B cell (primary cell): ENCODE results near the gene ERVMER34-1. TPM values are rescaled to one million over a fixed set of nuclear protein-coding genes. Genes with fewer than 3 reads are reported as not detected.

Source experiments
- ATAC-seq: fragments of 200-7000 bp; cut with Tn5 transposase; one replicate; pipeline ENCODE4 v1.10.0; 2021; ENCODE audit warnings: low read depth, mild to moderate bottlenecking, moderate number of reproducible peaks, moderate library complexity
- CTCF ChIA-PET: fragments of 350-600 bp; sonication (Branson Sonifier 250); formaldehyde crosslinking; loops from one replicate; lab custom pipeline; 2021; ENCODE audit warnings: antibody characterized with exemption, inconsistent platforms; lab: Charles Lee
- POLR2A ChIA-PET: fragments of 350-600 bp; sonication (Branson Sonifier 250); formaldehyde crosslinking; loops from one replicate; lab custom pipeline; 2021; ENCODE audit warnings: antibody characterized with exemption; lab: Charles Lee
- DNase-seq: peaks from one replicate; pipeline ENCODE4 v3.0.0; 2013
- H2AFZ ChIP-seq: 2 replicates; pipeline ENCODE4 v1.6.1; 2012; ENCODE audit warnings: mild to moderate bottlenecking, low read depth, low read length; ENCODE audit not compliant: insufficient read depth, poor library complexity, severe bottlenecking
- H3K27ac ChIP-seq, 2 donors: 1 replicate in 1 of 2; 2 replicates in 1 of 2; pipeline ENCODE4 v1.5.1; 2012 to 2013; ENCODE audit warnings: low read length in 2 of 2, mild to moderate bottlenecking in 2 of 2, moderate library complexity in 1 of 2
- H3K27me3 ChIP-seq, 4 experiments: fragments of 200-600 bp in 1 of 4; sonication (generic) in 1 of 4; replicated peaks in 1 of 4; 1 replicate in 2 of 4; 2 replicates in 2 of 4; pipeline versions ENCODE4 v1.6.1 to v1.7.0; 2013 to 2016; ENCODE audit warnings: low read length in 3 of 4, mild to moderate bottlenecking in 2 of 4, mixed read lengths in 1 of 4, moderate library complexity in 1 of 4; ENCODE audit not compliant: insufficient read depth in 4 of 4, control insufficient read depth in 3 of 4; ENCODE audit errors: control extremely low read depth in 1 of 4
- H3K36me3 ChIP-seq, 2 experiments: replicated peaks in 1 of 2; 1 replicate in 1 of 2; 2 replicates in 1 of 2; pipeline versions ENCODE4 v1.6.1 to v1.7.1; 2013; ENCODE audit warnings: low read length in 1 of 2; ENCODE audit not compliant: insufficient read depth in 2 of 2, control insufficient read depth in 1 of 2; ENCODE audit errors: control extremely low read depth in 1 of 2, extremely low read depth in 1 of 2
- H3K4me1 ChIP-seq, 2 donors: fragments of 200-600 bp in 1 of 2; sonication (generic) in 1 of 2; 1 replicate in 1 of 2; 2 replicates in 1 of 2; pipeline versions ENCODE4 v1.5.1 to v1.6.1; 2013 to 2017; ENCODE audit warnings: low read length in 2 of 2; ENCODE audit not compliant: control insufficient read depth in 2 of 2, insufficient read depth in 2 of 2
- H3K4me2 ChIP-seq: replicated peaks from 2 replicates; pipeline ENCODE3; 2012; ENCODE audit warnings: mild to moderate bottlenecking, low read depth, low read length; ENCODE audit not compliant: poor library complexity, severe bottlenecking
- H3K4me3 ChIP-seq, 5 experiments: fragments of 200-600 bp in 1 of 5; sonication (generic) in 1 of 5; 1 replicate in 3 of 5; 2 replicates in 2 of 5; pipeline versions ENCODE4 v1.5.1 to v1.7.0; 2011 to 2016; ENCODE audit warnings: low read length in 4 of 5, mild to moderate bottlenecking in 4 of 5, low read depth in 2 of 5, control low read depth in 1 of 5, moderate library complexity in 1 of 5; ENCODE audit not compliant: insufficient read depth in 1 of 5; ENCODE audit errors: control extremely low read depth in 1 of 5, extremely low read depth in 1 of 5
- H3K79me2 ChIP-seq: fragments of 200-600 bp; sonication (generic); one replicate; pipeline ENCODE4 v1.6.0; 2016; ENCODE audit warnings: low read length; ENCODE audit not compliant: control insufficient read depth, insufficient read depth
- H3K9ac ChIP-seq: fragments of 200-600 bp; sonication (generic); 2 replicates; pipeline ENCODE4 v1.6.1; 2017; ENCODE audit warnings: mild to moderate bottlenecking, low read length, moderate library complexity
- H3K9me3 ChIP-seq, 3 donors: one replicate each; pipeline versions ENCODE4 v1.6.1 to v1.7.1; 2013; ENCODE audit warnings: low read length in 2 of 3; ENCODE audit not compliant: control insufficient read depth in 2 of 3, insufficient read depth in 1 of 3; ENCODE audit errors: control extremely low read depth in 1 of 3
- H4K20me1 ChIP-seq: 2 replicates; pipeline ENCODE4 v1.6.0; 2012; ENCODE audit warnings: mild to moderate bottlenecking, low read length; ENCODE audit not compliant: insufficient read depth, control insufficient read depth, poor library complexity, severe bottlenecking
- H3K27ac Mint-ChIP-seq: one replicate; pipeline ENCODE4 v1.8.0; 2021; ENCODE audit warnings: mixed read lengths
- H3K27me3 Mint-ChIP-seq: one replicate; pipeline ENCODE4 v1.8.0; 2021; ENCODE audit warnings: mixed read lengths
- H3K4me1 Mint-ChIP-seq: one replicate; pipeline ENCODE4 v1.8.0; 2021; ENCODE audit warnings: mixed read lengths
- H3K4me3 Mint-ChIP-seq: one replicate; pipeline ENCODE4 v1.8.0; 2021; ENCODE audit warnings: mixed read lengths
- H3K9me3 Mint-ChIP-seq: one replicate; pipeline ENCODE4 v1.8.0; 2022; ENCODE audit warnings: mixed read lengths; ENCODE audit not compliant: insufficient read depth
- CTCF ChIP-seq: fragments of 200-600 bp; IDR thresholded peaks from one replicate; pipeline ENCODE4 v1.8.0; 2022; ENCODE audit warnings: antibody characterized with exemption, mild to moderate bottlenecking
- EZH2 ChIP-seq: IDR thresholded peaks from 2 replicates; pipeline ENCODE4 v1.6.1; 2012; ENCODE audit warnings: borderline replicate concordance, low read depth, mild to moderate bottlenecking, moderate library complexity, low read length; ENCODE audit not compliant: insufficient read depth, poor library complexity, severe bottlenecking
- WGBS: methylation state at CpG from one replicate; pipeline ENCODE4 v1.1.5; 2013; ENCODE audit warnings: missing lambda C conversion rate; ENCODE audit not compliant: insufficient coverage; 5-methylcytosine and 5-hydroxymethylcytosine counted together
- intact Hi-C: fragments of 100-400 bp; cut with micrococcal nuclease; formaldehyde crosslinking; loops from one replicate; pipeline ENCODE4 v1.10.0; 2022
- polyA minus RNA-seq: library from RNA; depleted of rRNA, polyadenylated mRNA; stranded (reverse); fragments of >200 nt; gene quantifications from 2 replicates; pipeline ENCODE4 v1.2.3, GENCODE V29; 2012
- polyA plus RNA-seq: library from polyadenylated mRNA; depleted of rRNA; stranded (reverse); fragments of >200 nt; gene quantifications from 2 replicates; pipeline ENCODE4 v1.2.3, GENCODE V29; 2012
- total RNA-seq, 2 donors: library from RNA; stranded (reverse); fragments of 120-200 nt in 1 of 2; gene quantifications; 1 replicate in 1 of 2; 2 replicates in 1 of 2; pipeline versions ENCODE4 v1.2.3 to v1.2.4, GENCODE V29; 2013 to 2022

ERVMER34-1 gene
- not detected in 2 replicates for total RNA-seq
- not detected for total RNA-seq (2013)
- polyA plus RNA-seq = not detected in 2 replicates
- not detected in 2 replicates for polyA minus RNA-seq

GRCh38 chr4:52750819-52751486 lies at the start of gene ERVMER34-1:
Gene ERVMER34-1, minus strand, starts transcription at chr4:52751425. Its CDS starts 5,905 bp downstream, at chr4:52745520.
- no peaks in the 10 kb centered on the region for H3K9me3 Mint-ChIP-seq
- H3K9me3 ChIP-seq = peaks cover 0 to 18% (median 0%) of the 10 kb centered on the region in 3 donors
- H3K36me3 ChIP-seq = no peaks in the 10 kb centered on the region
- H2AFZ ChIP-seq = peak within 1 kb of the TSS; percentile 78
- H3K27me3 Mint-ChIP-seq = peaks cover 67% of the 10 kb centered on the region
- no peak within 1 kb of the TSS for H3K27ac ChIP-seq
- ChIA-PET CTCF (no interaction called here), POLR2A (no interaction called here)
- peaks cover 13% of the 10 kb centered on the region for H3K4me1 Mint-ChIP-seq
- no peak for ATAC-seq
- 4% methylated on average over 61 of the region's 61 CpGs for WGBS
- H3K79me2 ChIP-seq = no peaks in the 10 kb centered on the region
- H3K27ac Mint-ChIP-seq = no peak within 1 kb of the TSS
- H3K4me3 Mint-ChIP-seq = peak within 1 kb of the TSS; percentile 83
- DNase-seq = peak; percentile 25
- peak within 1 kb of the TSS in 4 of 5 experiments; percentile 30 to 66 (median 44) for H3K4me3 ChIP-seq
- peak within 1 kb of the TSS; percentile 91 for H3K4me2 ChIP-seq
- no peaks in the 10 kb centered on the region for H4K20me1 ChIP-seq
- peak; percentile 74 for TF ChIP-seq EZH2
- TF ChIP-seq CTCF = no peak
- peaks cover 0 to 41% (median 31%) of the 10 kb centered on the region in 4 experiments for H3K27me3 ChIP-seq
- intact Hi-C loops = no loop called here
- H3K9ac ChIP-seq = peak within 1 kb of the TSS; percentile 58
- H3K4me1 ChIP-seq = peaks cover 13 to 16% of the 10 kb centered on the region in 2 donors

- H3K27ac Mint-ChIP-seq = no peak overlapping the region
- H3K27ac ChIP-seq = no peak overlapping the region
- no peaks in the 10 kb centered on the region for H3K36me3 ChIP-seq
- H2AFZ ChIP-seq = no peak overlapping the region
- intact Hi-C loops = no loop called here
- H3K4me1 Mint-ChIP-seq = no peaks in the 10 kb centered on the region
- H3K27me3 Mint-ChIP-seq = peaks cover 24% of the 10 kb centered on the region
- no peak overlapping the region for H3K4me3 Mint-ChIP-seq
- H4K20me1 ChIP-seq = no peaks in the 10 kb centered on the region
- ChIA-PET CTCF (no interaction called here), POLR2A (no interaction called here)
- no CpG with 5 or more reads among the region's 2 CpGs for WGBS
- no peak overlapping the region for H3K9ac ChIP-seq
- no peaks in the 10 kb centered on the region for H3K79me2 ChIP-seq
- peaks cover 0 to 7% (median 0%) of the 10 kb centered on the region in 3 donors for H3K9me3 ChIP-seq
- TF ChIP-seq CTCF (no peak), EZH2 (no peak)
- DNase-seq (no peak), ATAC-seq (no peak)
- no peak overlapping the region for H3K4me3 ChIP-seq
- H3K4me1 ChIP-seq = no peaks in the 10 kb centered on the region
- peaks cover 0 to 7% (median 0%) of the 10 kb centered on the region in 4 experiments for H3K27me3 ChIP-seq
- H3K4me2 ChIP-seq = no peak overlapping the region
- H3K9me3 Mint-ChIP-seq = no peaks in the 10 kb centered on the region
Measured at GRCh38 chr4:52799813-52800212, 48.6 kb upstream of the ERVMER34-1 start.
